ENCODE data around the gene DNAJB12.
"Not testable (repeated sequence)": the region's sequence is repeated elsewhere in the genome, so short reads cannot be mapped to it uniquely, and the experiment has no call there.

Gene DNAJB12

GRCh38 chr10:72330069-72330426 lies 24.7 kb downstream of the DNAJB12 start:
- no peak for DNase-seq

DNA sequence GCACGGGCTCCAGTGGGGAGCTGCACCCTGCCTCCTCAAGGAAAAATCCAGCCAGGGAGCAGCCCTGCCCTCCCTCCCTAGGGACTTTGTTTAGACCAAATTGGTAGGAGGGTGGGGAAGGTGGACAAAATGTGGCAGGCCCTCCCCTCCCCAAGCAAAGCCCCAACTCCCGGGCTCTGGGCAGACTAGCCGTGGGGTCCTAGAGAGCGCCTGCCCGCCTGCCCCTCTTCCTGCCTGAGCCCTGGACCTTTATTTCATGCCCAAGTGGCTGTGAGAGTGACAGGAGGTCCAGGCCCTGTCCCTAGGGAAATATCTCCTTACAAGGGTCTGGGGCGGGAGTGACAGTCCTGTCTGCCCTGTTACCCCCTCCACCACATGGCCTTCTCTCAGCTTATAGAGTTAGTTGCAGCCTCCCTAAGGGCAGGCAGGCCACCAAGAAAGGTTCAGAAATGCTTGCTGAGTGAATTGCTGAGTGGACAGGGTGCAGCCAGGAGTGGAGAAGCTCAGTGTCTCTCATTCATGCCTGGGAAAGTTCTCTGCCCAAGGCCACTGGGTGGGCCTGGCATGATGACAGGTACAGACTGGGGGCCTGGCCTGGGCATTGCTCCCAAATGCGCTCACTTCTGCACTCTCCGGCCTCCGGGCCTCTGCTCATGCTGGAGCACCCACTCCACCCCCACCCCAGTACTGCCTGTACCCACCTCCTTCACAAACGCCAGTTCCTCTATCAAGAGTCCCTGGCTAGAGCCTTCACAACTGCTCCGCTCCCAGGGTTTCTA lies 25.2 kb downstream of the DNAJB12 start:
- peak; percentile 59 for DNase-seq

GRCh38 chr10:72328829-72329204 lies 25.9 kb downstream of the DNAJB12 start:
- DNase-seq, result peak; percentile 43

DNA sequence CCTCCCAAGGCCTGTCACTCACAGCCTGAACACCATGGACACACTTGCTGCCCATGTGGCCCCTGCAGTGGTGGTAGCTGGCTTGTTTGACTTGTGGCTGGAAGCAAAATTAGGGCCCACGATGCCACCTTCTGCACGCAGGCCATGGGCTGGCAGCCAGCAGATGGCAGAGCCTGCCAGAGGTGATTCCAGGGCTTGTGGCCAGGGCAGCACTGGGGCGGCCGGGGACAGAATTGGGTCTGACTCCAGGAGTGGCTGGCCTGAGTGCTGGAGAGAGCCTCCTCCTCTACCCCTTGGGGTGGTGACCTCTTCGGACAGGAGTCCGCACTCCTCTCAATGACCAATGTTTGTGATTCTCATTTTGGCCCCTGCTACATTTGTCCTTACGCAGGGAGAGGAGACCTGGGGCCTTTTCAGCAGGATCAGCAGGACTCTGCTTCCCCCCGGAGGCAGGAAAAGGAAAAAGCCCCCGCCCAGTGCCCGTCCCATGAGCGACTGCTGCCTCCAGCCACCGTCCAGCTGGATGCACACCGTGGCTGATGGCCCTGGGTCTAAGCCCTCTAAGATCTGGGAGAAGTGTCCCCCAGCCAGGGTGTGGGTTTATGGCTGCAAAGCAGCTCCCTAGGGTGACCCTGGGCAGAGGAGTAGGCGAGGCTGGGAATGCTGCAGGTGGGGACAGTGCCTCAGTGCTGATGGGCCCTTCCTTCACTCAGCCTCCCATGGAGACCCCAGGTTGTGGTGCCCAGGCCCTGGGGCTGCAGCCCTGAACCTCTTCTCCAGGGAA lies 26.5 kb downstream of the DNAJB12 start:
- peak; percentile 70 for DNase-seq

DNA sequence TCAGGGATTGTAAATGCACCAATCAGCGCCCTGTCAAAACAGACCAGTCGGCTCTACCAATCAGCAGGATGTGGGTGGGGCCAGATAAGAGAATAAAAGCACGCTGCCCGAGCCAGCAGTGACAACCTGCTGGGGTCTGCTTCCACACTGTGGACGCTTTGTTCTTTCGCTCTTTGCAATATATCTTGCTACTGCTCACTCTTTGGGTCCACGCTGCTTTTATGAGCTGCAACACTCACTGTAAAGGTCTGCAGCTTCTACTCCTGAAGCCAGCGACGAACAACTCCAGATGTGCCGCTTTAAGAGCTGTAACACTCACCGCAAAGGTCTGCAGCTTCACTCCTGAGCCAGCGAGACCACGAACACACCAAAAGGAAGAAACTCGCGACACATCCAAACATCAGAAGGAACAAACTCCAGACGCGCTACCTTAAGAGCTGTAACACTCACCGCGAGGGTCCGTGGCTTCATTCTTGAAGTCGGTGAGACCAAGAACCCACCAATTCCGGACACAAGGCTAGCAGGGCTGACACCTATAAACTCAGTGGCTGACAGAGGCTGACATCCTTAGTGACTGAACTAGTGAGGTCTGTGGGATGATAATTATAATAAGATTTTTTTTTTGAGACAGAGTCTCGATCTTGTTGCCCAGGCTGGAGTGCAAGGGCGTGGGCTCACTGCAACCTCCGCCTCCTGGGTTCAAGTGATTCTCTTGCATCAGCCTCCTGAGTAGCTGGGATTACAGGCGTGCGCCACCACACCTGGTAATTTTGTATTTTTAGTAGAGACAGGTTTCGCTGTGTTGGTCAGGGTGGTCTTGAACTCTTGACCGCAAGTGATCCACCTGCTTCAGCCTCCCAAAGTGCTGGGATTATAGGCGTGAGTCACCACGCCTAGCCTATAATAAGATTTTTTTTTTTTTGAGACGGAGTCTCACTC lies 27.8 kb downstream of the DNAJB12 start:
- DNase-seq, result not testable (repeated sequence)

DNA sequence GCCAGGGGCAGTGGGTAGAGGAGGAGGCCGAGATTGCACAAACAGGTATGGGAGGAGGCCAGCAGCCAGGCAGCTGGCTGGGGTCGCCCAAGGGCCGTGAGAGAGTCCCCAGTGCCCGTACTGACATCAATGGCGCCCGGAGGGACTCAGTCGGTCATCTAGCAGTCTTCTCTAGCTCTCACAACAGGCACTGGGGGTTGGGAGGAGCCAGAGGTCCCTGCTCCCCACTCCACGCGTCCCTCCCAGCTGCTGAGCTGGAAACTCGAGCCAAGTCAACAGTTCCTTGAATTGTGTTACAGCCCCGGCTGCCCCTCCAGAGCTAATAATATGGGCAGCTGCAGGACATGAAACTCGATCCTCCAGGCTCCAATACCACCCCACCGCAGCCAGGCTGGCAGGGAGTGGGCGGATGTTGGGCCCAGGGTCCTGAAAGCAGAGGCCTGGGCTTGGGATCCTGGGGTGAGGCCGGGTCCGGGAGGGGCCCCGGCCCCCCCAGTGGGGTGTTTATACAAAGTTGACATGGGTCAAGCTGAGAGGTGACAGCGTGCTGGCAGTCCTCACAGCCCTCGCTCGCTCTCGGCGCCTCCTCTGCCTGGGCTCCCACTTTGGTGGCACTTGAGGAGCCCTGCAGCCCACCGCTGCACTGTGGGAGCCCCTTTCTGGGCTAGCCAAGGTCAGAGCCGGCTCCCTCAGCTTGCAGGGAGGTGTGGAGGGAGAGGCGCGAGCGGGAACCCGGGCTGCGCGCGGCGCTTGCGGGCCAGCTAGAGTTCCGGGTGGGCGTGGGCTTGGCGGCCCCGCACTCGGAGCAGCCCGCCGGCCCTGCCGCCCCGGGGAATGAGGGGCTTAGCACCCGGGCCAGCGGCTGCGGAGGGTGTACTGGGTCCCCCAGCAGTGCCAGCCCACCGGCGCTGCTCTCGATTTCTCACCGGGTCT lies 29.2 kb downstream of the DNAJB12 start:
- DNase-seq, result peak; percentile 94

DNA sequence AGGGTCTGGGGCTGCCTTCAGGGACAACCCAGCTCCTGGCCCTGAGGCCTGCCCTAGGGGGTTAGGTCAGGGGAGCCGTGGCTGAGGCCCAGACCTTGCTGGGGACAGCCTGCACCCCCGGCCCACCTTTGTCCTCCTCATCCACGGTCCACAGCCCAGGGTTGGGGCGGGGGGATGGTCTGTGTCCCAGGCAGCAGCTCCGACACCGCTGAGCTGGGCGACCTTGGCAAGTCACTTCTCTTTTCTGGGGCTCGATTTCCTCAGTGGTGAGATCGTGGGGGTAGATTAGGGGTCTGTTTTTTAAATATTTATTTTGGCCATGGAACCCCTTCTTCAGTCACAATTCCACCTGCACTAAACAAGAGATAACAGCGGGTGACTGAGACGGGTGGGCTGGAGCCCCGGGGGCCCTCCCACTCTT lies 30.9 kb downstream of the DNAJB12 start:
- no peak for DNase-seq

- DNase-seq, result no peak
Measured at GRCh38 chr10:72323108-72323749, 31.5 kb downstream of the DNAJB12 start.

DNA sequence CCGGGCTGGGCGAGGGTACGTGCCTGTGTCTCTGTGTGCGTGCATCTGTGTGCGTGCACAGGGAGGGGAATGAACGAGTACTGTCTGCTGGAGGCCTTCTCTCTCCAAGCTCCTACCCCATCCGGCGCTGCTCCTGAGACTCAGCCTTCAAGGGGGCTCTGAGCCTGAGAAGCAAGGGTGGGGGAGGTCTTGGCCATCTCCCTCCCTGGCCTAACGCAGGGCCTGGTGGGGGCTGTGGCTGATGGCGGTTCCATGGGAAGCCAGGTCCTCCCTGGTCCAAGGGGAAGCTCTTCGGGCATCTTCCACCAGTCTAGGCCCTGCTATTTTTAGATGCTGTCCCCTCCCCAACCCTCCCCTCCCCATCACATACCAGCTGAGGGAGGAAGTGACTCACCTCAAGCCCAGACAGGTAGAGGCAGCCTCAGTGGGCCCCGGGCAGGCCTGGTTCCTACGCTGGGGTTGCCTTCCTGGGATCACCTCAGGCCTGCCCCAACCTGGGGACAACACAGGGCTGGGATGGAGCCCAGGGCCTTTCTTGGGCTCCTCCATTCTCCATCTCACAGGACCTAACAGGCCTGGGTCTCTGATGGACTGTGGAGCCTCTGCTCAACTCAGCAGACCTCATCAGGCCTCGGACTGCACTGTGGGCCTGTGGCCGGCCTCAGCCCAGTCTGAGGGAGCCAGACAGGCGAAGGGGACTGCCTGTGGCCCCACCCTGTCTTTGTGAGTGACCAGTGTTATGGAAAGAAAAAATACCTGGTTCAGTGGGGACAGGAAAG lies 32.2 kb downstream of the DNAJB12 start:
- no peak for DNase-seq

GRCh38 chr10:72322030-72322279 lies 32.8 kb downstream of the DNAJB12 start:
- DNase-seq, result no peak

GRCh38 chr10:72321248-72322029 lies 33.3 kb downstream of the DNAJB12 start:
- DNase-seq, result peak; percentile 29

DNA sequence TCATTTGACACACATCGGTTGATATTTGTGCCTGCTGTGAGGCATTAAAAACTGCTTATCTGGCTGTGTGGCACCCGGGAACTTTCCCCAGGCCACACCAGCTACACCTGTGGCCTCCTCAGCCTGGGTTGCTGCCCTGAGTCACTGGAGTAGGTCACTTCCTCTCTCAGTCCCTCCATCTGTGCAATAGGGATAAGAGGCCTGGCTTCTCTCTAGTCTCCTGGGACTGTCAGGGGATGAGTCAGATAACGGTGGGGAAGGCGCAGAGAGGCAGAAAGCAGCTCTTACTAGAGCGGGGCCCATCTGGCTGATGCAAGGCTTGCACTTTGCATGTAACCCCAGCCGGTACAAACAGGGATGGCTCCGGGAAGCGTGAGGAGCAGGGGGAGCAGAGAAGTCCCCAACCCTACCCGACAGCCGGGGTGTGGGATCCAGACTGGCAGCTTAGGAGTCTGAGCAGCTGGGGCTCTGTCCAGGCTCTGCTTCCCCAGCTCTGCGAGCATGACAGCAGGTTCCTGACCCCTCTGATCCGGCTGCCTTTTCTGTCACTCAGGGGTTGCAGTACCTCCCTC lies 34.0 kb downstream of the DNAJB12 start:
- DNase-seq, result peak; percentile 96

GRCh38 chr10:72319416-72320254 lies 35.1 kb downstream of the DNAJB12 start:
- DNase-seq, result peak; percentile 91

DNA sequence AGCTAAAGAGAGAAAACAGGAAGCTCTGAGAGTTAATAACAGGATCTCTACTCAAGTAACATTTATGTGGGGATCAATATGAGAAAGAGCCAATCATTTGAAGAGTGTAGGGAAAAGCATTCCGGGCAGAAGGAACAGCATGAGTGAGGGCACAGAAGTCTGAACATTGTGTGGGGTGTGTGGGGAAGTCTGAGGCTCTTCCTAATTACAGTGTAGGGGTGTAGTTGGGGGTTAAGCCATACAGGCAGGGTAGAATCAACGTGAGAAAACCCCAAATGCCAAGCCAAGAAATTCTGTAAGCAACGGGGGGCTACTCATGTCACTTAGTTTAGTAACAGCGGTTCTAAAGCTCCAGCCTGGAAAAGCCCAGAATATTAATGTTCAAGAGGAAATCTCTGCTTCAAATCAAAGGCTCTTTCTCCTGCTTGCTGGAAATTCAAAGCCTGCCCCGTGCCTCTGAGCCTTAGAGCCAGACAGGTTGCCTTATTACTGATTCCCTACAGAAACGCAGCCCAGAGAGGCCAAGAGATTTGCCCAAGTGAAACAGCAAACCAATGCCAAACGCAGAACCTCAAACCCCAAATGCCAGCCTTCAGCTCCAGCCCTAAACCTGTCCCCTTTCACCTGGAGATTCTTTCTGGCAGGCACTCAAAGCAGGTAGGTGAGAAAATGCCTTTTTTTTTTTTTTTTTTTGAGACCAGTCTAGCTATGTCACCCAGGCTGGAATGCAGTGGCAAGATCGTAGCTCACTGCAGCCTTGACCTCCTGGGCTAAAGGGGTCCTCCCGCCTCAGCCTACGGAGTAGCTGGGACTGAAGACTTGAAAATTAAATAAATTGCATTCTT lies 36.1 kb downstream of the DNAJB12 start:
- DNase-seq, result no peak

DNA sequence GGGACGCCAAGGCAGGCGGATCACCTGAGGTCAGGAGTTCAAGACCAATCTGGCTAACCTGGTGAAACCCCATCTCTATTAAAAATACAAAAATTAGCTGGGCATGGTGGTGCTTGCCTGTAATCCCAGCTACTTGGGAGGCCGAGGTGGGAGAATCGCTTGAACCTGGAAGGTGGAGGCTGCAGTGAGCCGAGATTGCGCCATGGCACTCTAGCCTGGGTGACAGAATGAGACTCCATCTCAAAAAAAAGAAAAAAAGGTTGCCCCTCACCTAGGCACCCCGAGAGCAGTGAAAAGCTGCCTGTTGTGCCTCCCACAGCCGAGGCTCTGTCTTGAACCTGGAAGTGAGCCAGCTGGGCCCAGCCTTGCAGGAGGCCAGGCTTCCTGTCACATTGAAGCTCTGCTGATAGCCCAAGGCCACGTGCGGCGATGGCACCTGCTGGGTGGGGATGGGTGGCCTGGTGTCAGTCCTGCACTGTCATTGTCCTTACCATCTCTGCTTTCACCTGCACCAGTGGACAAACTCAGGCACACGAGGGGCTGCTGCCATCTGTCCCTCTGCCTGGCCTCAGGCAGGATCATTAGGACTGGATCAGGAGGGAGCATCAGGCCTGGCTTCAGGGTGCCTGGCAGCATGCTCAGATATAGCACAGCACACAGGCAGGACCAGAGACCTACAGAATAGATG lies 37.8 kb downstream of the DNAJB12 start:
- DNase-seq, result peak; percentile 91

DNA sequence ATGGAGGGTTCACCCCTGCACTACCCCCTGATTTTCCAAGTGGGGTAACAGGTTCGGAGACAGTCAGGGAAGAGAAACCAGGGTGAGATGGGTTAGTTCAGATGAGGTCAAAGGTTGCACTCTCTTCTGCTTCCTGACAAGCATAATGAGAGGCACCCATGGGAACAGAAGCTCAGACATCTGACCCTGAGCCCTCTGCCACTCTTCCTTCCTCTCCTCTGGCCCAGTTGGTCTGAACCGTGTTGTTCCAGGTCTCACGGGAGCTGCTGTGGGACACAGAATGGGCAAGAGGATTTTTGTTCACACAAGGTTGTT lies 38.4 kb downstream of the DNAJB12 start:
- DNase-seq, result no peak

DNA sequence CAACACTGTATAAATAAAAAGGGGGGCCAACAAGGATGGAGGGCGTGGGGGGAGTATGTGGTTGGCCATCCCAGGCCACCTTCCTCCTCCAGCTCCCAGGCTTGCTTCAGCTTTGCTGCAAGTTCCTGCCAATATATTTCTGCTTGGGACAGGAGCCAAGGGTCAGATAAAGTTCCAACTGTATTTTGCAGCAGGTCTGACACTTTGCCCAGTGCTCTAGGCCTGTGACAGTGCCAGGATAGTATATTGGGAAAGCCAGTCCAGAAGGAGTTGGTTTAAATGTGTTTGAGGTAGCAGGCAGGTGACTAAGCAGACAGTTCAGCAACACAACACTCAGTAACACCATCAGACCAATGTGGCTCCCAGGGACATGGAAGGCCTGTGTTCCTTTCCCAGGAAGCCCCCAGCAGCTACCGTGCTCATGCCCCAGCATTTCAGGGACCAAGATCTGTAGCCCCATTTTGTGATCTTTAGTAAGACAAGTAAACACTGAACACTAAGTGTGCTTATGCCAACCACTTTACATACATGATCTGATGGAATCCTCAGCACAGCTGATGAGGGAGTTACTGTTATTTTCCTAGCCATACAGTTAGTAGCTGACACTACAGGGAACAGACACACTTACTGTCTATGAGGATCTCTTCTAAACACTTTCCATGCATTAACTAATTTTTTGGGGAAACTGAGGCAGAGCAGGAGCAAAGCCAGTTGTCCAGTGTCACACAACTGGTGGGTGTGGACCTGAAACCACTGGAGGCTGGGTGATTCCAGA lies 38.9 kb downstream of the DNAJB12 start:
- no peak for DNase-seq

Data from NCI-H69 (cell line).